NCI-H1092 (cell line): ENCODE results near the gene TMEM53.
"Not testable (repeated sequence)": the region's sequence is repeated elsewhere in the genome, so short reads cannot be mapped to it uniquely, and the experiment has no call there.

Experiments
- DNase-seq: peaks from one replicate; lab custom pipeline; 2025; lab: John Stamatoyannopoulos, UW

Gene TMEM53

DNA sequence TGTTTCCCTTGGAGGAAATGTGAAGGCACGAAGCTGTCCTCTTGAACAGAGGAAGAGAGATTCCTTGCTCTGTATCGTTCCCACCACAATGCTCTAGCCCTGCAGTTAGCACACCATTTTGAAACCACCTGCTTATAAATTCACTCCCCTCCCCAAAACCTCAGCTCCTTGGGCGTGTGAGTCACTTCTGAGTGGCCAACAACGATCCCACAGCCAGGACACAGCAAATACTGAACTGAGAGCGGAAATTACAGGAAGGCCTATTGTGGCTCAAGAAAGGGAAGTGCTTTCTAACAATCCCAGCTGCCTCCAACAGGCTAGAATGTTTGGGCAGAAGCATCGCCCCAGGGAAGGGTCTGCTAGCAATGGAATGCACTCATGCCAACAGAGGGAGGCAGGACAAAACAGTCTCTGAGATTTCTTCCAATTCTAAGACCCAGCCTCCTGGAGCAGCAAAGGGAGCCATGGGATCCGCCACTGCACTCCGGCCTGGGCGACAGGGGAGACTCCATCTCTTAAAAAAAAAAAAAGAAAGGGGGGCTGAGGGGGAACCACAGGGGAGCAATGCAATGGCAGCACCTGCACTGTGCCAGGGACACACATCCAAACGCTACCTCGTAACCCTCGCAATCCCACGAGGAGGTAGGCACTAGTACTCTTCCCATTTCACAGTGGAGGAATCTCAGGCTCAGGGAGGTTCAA is 1.9 kb downstream of the TMEM53 start:
- no peak for DNase-seq

DNA sequence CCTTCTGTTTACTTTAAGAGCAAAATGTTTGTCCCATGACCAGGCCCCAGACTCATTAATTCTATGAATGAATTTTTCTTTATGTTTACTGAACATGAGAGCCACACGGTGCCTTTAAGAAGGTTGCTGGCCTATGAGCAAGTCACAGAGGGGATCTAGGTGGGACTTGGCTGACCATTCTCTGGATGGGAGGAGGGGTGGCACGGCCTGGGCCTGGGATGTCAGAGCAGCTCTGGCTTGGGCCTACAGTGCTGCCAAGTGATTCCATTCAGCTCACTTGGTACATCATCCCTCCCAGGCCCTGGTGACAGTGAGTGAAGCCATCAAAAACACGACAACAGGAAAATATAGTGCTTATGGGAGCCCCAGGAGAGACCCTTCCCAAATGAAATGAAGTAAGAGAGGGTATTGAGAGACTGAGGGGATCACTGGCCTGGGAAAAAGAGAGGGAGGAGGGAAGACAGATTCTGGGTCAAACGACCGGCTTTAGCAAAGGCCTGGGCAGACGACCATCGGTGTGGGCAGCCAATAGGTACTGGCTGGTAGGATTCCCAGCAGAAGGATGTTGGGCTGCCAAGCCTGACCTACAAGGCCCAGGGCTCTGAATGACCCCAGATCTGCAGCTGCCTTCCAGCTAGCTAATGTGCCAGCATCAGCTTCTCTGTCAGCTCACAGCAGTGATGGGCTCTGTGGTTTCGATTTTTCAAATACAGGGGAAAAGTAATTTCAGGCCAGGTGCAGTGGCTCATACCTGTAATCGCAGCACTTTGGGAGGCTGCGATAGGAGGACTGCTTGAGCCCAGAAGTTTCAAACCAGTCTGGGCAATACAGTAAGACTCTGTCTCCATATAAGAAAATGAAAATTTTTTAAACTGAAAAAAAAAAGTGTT is 3.3 kb downstream of the TMEM53 start:
- DNase-seq, result no peak

GRCh38 chr1:44666719-44667118 is 7.6 kb downstream of the TMEM53 start:
- DNase-seq, result not testable (repeated sequence)

DNA sequence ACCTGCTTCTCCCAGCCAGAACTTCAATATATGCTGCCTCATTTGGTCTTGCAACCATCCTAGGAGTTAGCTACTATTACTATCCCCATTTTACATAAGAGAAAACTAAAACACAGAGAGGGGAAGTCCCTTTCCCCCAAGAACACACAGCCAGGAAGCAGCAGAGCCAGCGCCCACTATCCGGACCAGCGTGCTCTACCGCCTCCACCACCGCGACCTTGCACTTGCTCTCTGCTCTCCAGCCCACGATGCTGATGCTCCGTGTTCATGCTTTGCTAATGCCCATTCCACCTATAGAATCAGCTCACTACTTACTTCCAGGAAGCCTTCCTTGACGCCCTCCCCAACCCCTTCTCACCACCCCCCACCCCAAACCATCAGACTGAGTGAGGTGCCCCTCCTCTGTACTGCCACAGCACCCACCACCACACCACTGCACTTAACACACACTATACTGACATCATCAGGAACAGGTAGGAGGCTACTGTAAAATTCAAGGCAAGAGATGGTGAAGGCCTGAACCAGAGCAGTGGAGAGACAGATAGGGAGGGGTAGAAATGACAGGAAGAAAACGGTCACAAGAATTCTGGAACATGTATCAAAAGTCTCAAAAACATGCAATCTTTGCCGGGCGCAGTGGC is 9.4 kb downstream of the TMEM53 start:
- DNase-seq, result no peak

- DNase-seq, result no peak
Measured at GRCh38 chr1:44663417-44663816, 10.9 kb downstream of the TMEM53 start.

DNA sequence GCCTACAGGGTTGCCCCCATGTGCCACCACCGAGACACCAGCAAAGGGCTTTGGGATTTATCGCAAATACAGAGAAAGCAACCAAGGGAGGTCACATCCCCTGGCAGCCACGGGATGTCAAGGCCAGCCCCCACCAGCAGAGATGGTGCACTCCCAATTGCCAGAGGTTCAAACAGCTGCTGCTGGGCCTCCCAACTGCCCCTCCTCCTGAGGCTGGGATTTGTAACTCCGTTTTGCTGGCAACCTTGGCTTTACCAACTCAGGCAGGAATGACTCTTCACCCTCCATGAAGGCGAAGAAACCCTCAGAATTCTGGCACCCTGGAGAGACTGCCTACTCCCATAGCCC is 11.6 kb downstream of the TMEM53 start:
- DNase-seq, result no peak

DNA sequence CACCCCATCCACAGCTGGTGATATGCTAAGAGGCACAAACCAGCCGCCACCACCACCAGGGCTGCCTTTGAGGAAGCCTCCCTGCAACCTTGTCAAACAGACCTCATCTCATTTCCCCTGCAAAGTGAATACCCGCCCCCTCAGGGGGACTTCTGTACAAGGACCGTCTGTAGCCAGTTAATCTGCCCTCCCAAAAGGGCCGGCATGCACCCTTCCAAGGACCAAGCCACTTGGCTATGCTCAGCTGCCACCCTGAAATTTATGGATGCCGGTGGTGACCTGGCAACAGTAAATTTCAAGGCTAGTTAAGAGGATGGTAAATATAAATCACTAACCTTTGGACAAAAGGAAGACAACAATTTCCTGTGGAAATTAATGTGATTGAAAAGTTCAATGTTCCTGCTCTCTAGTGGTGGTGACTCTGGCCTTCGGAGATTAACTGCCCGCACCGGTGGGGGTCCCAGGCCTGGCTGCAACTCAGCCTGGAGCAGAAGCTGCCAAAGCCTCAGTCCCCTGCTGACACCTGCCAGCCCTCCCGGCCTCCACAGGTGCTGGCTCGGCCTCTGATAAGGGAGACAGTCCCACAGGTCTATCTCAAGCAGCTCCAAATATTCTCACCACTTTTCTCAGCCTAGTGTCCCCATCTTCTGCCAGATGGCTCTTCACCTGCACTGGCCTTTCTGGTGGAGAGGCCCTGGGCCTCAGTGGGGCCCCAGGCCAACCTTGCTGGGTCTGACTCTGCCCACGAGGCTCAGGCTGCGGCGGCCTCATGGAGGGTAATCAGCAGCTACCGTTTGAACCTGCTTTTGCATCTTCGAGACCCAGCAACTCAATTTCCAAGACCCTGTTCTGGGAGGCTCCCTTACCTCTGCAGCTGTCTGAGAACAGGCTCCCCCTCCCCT is 12.2 kb downstream of the TMEM53 start:
- DNase-seq, result no peak

GRCh38 chr1:44660176-44660575 is 14.1 kb downstream of the TMEM53 start:
- peak; percentile 79 for DNase-seq

- DNase-seq, result no peak
Measured at GRCh38 chr1:44659566-44659965, 14.7 kb downstream of the TMEM53 start.

GRCh38 chr1:44655609-44656008 is 18.7 kb downstream of the TMEM53 start:
- peak; percentile 33 for DNase-seq

GRCh38 chr1:44654621-44655187 is 19.6 kb downstream of the TMEM53 start:
- no peak for DNase-seq

GRCh38 chr1:44653107-44653964 is 20.9 kb downstream of the TMEM53 start:
- no peak for DNase-seq

DNA sequence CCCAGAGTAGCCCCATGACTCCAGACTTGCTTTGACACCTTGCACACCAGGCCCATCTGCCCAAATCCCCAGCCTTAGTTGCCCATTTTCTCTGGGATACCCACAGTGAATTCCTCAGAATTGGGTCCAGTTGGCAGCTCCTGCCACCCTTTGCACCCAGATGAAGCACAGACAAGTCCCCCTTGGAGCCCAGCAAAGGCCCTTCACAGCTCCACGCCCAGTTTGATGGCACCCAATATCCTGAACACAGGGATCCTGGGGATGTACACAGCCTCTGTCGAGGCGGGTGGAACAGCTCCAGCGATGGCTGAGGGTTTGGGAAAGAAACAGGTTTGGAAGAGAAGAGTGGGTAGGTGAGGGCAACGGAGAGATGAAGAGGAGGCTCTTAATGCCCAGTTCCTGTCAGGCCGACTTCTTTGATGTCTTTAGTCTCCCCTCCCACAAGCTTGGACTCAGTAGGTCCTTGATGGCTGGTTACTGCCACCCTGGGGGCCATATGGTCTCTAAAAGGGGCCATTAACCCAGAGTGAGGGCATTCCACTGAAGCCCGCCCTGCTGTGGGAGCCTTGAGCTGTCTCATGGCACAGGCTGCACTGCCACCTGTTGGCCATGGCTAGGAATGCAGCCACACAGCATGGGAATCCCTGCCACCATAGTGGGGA is 21.7 kb downstream of the TMEM53 start:
- DNase-seq, result peak; percentile 68

GRCh38 chr1:44651069-44651468 is 23.2 kb downstream of the TMEM53 start:
- no peak for DNase-seq

DNA sequence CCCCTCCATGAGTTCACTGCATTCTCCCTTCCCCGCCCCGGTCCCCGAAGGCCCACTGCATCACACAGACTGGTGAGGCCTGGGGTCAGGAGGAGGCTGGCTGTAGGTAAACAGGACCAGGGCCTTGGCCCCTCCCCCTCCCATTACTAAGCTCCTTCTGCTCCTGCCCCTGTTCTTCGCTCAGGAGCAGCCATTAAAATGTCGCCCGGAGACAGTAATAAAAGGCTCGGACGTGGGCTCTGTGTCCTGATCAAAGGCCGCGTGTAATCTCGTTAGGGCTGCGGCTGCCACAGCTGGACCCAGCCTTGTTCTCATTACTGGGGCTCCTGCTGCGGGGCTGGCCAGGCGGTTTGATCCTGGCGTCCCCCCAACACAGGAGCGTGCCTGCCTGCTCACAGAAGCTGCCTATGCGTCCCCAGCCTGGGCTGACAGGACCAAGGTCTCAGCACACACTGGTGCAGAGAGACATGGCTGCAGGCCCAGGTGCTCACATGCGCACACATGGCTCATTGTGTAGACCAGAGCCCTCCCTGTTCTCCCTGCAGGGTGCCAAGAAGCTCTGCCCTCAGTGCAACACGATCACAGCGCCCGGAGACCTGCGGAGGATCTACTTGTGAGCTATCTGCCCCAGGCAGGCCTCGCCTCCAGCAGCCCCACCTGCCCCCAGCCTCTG is 24.0 kb downstream of the TMEM53 start:
- DNase-seq, result peak; percentile 82

- DNase-seq, result no peak
Measured at GRCh38 chr1:44649788-44650158, 24.5 kb downstream of the TMEM53 start.

GRCh38 chr1:44648529-44649250 is 25.6 kb downstream of the TMEM53 start:
- no peak for DNase-seq

GRCh38 chr1:44647896-44648295 is 26.4 kb downstream of the TMEM53 start:
- DNase-seq, result no peak
